CD14-positive monocyte (primary cell): ENCODE results near the gene GPATCH1. TPM values are rescaled to one million over a fixed set of nuclear protein-coding genes. Genes with fewer than 3 reads are reported as not detected.

Experiments used
- DNase-seq, 3 donors: peaks; one replicate each; pipeline ENCODE4 v3.0.0-alpha.2; 2011 to 2022
- H2AFZ ChIP-seq: 2 replicates; pipeline ENCODE4 v1.6.0; 2012; ENCODE audit warnings: mild to moderate bottlenecking, low read depth, low read length, inconsistent platforms; ENCODE audit not compliant: insufficient read depth, poor library complexity, severe bottlenecking
- H3K27ac ChIP-seq, 2 donors: 1 replicate in 1 of 2; 2 replicates in 1 of 2; pipeline ENCODE4 v1.5.1; 2012 to 2013; ENCODE audit warnings: low read length in 2 of 2, control low read depth in 1 of 2, inconsistent platforms in 1 of 2, low read depth in 1 of 2, mild to moderate bottlenecking in 1 of 2
- H3K27me3 ChIP-seq, 2 donors: one replicate each; pipeline versions ENCODE4 v1.6.0 to v1.6.1; 2011 to 2013; ENCODE audit warnings: low read length in 2 of 2; ENCODE audit not compliant: control insufficient read depth in 2 of 2, insufficient read depth in 2 of 2
- H3K36me3 ChIP-seq, 2 donors: replicated peaks in 1 of 2; 1 replicate in 1 of 2; 2 replicates in 1 of 2; pipeline versions ENCODE4 v1.5.1 to v1.6.1; 2012 to 2013; ENCODE audit warnings: low read length in 2 of 2, control low read depth in 1 of 2, inconsistent platforms in 1 of 2, mild to moderate bottlenecking in 1 of 2; ENCODE audit not compliant: insufficient read depth in 2 of 2, control insufficient read depth in 1 of 2
- H3K4me1 ChIP-seq, 2 donors: 1 replicate in 1 of 2; 2 replicates in 1 of 2; pipeline versions ENCODE4 v1.5.1 to v1.6.1; 2012 to 2013; ENCODE audit warnings: low read length in 2 of 2, control low read depth in 1 of 2, inconsistent platforms in 1 of 2, mild to moderate bottlenecking in 1 of 2, moderate library complexity in 1 of 2; ENCODE audit not compliant: insufficient read depth in 2 of 2, control insufficient read depth in 1 of 2
- H3K4me2 ChIP-seq: replicated peaks from 2 replicates; pipeline ENCODE3; 2012; ENCODE audit warnings: low read length, moderate library complexity, mild to moderate bottlenecking; ENCODE audit not compliant: poor library complexity, severe bottlenecking; ENCODE audit errors: extremely low read depth
- H3K4me3 ChIP-seq, 3 experiments: fragments of 200-600 bp in 1 of 3; sonication (generic) in 1 of 3; replicated peaks in 1 of 3; 1 replicate in 2 of 3; 2 replicates in 1 of 3; pipeline ENCODE4 v1.5.1; 2011 to 2013; ENCODE audit warnings: low read length in 3 of 3, mild to moderate bottlenecking in 3 of 3, control low read depth in 2 of 3, low read depth in 2 of 3, inconsistent platforms in 1 of 3, moderate library complexity in 1 of 3
- H3K79me2 ChIP-seq: 2 replicates; pipeline ENCODE4 v1.6.0; 2012; ENCODE audit warnings: mild to moderate bottlenecking, control low read depth, inconsistent platforms, low read length, moderate library complexity; ENCODE audit not compliant: insufficient read depth
- H3K9ac ChIP-seq: 2 replicates; pipeline ENCODE4 v1.6.0; 2017; ENCODE audit warnings: low read length, mild to moderate bottlenecking; ENCODE audit not compliant: insufficient read depth, poor library complexity, severe bottlenecking
- H3K9me3 ChIP-seq, 2 donors: replicated peaks in 1 of 2; 1 replicate in 1 of 2; 2 replicates in 1 of 2; pipeline versions ENCODE4 v1.5.1 to v1.6.1; 2012 to 2013; ENCODE audit warnings: low read length in 2 of 2, control low read depth in 1 of 2; ENCODE audit not compliant: control insufficient read depth in 1 of 2, insufficient read depth in 1 of 2
- H4K20me1 ChIP-seq: 2 replicates; pipeline ENCODE4 v1.6.0; 2012; ENCODE audit warnings: mild to moderate bottlenecking, low read length, control low read depth, moderate library complexity; ENCODE audit not compliant: insufficient read depth
- H3K27ac Mint-ChIP-seq, 7 donors: one replicate each; pipeline ENCODE4 v1.8.0; 2020; ENCODE audit warnings: mild to moderate bottlenecking in 7 of 7, mixed read lengths in 7 of 7, moderate library complexity in 6 of 7, inconsistent platforms in 2 of 7
- H3K27me3 Mint-ChIP-seq, 3 donors: one replicate each; pipeline ENCODE4 v1.8.0; 2021 to 2022; ENCODE audit warnings: low read depth in 3 of 3, mild to moderate bottlenecking in 3 of 3, mixed read lengths in 3 of 3, moderate library complexity in 3 of 3, inconsistent platforms in 1 of 3
- H3K36me3 Mint-ChIP-seq, 2 donors: one replicate each; pipeline ENCODE4 v1.8.0; 2020; ENCODE audit warnings: mixed read lengths in 2 of 2, inconsistent platforms in 1 of 2, mild to moderate bottlenecking in 1 of 2
- H3K4me1 Mint-ChIP-seq: one replicate; pipeline ENCODE4 v1.8.0; 2020; ENCODE audit warnings: mild to moderate bottlenecking, mixed read lengths
- H3K4me3 Mint-ChIP-seq, 2 donors: one replicate each; pipeline ENCODE4 v1.8.0; 2020; ENCODE audit warnings: mild to moderate bottlenecking in 2 of 2, mixed read lengths in 2 of 2, moderate library complexity in 1 of 2
- H3K9me3 Mint-ChIP-seq, 7 donors: one replicate each; pipeline ENCODE4 v1.8.0; 2020 to 2022; ENCODE audit warnings: mixed read lengths in 7 of 7, mild to moderate bottlenecking in 6 of 7, moderate library complexity in 6 of 7, inconsistent platforms in 2 of 7
- WGBS: methylation state at CpG from one replicate; pipeline ENCODE4 v1.1.5; 2013; ENCODE audit warnings: missing lambda C conversion rate; ENCODE audit not compliant: insufficient coverage; 5-methylcytosine and 5-hydroxymethylcytosine counted together
- intact Hi-C, 2 donors: fragments of 100-400 bp; cut with micrococcal nuclease; formaldehyde crosslinking; loops; one replicate each; pipeline versions ENCODE4 v1.15.0 to v1.15.1; 2023
- polyA plus RNA-seq, 3 donors: library from polyadenylated mRNA; depleted of rRNA in 1 of 3; unstranded in 2 of 3; stranded (reverse) in 1 of 3; fragments of 300-500 nt in 2 of 3; fragments of >200 nt in 1 of 3; fragmentation: Illumina TruSeq in 2 of 3; gene quantifications; 1 replicate in 2 of 3; 2 replicates in 1 of 3; pipeline ENCODE4 v1.2.3, GENCODE V29; 2012 to 2021
- TF ChIP-seq, protein P1 (sequence below): fragments of 200-600 bp; IDR thresholded peaks from one replicate; pipeline ENCODE4 v1.8.0; 2022; ENCODE audit warnings: antibody characterized with exemption, mild to moderate bottlenecking

Gene GPATCH1
- polyA plus RNA-seq, 3 donors, result 1.4 to 6.8 (median 4.0) TPM

DNA sequence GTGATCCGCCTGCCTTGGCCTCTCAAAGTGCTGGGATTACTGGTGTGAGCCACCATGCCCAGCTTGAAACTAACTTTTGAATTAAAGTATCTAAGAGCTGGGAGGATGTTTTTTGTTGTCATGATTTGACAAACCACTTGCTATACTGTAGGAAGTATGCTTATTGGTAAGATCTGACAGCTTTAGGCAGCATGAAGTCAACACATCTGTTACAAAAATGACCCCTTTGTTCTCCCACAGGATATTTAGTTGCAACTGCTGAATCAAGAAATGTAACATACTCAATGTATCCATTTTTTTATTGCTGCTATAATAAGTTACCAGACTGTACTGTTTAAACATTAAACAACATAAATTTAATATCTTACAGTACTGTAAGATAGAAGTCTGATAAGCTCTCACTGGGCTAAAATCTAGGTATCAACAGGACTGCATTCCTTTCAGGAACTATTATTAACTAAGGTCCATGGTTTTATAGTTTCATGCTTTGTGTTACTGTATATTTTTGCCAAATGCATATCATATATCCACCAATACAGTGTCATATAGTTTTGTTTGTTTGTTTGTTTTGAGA is 90.3 kb downstream of the GPATCH1 start:
- Histone ChIP-seq H3K79me2 (peaks cover 19% of the 10 kb centered on the region), H2AFZ (no peak overlapping the region), H3K4me1 (peaks cover 18 to 42% of the 10 kb centered on the region in 2 donors), H3K27me3 (no peaks in the 10 kb centered on the region), H3K9ac (no peak overlapping the region), H3K9me3 (peaks cover 5 to 9% of the 10 kb centered on the region in 2 donors), H3K4me2 (no peak overlapping the region), H3K36me3 (no peaks in the 10 kb centered on the region), H3K4me3 (no peak overlapping the region), H4K20me1 (no peaks in the 10 kb centered on the region), H3K27ac (no peak overlapping the region)
- no peak overlapping the region for H3K4me3 Mint-ChIP-seq
- intact Hi-C loops, result loop anchor here in 1 of 2 donors (10.0 kb wide), 2 partner anchors 133 to 197 kb away; partner anchors contain the start of genes CEBPA, CEP89 and FAAP24
- DNase-seq, result no peak
- H3K9me3 Mint-ChIP-seq, result peaks cover 10 to 17% (median 14%) of the 10 kb centered on the region in 7 donors
- no CpG with 5 or more reads among the region's 1 CpG for WGBS
- TF ChIP-seq, protein P1, sequence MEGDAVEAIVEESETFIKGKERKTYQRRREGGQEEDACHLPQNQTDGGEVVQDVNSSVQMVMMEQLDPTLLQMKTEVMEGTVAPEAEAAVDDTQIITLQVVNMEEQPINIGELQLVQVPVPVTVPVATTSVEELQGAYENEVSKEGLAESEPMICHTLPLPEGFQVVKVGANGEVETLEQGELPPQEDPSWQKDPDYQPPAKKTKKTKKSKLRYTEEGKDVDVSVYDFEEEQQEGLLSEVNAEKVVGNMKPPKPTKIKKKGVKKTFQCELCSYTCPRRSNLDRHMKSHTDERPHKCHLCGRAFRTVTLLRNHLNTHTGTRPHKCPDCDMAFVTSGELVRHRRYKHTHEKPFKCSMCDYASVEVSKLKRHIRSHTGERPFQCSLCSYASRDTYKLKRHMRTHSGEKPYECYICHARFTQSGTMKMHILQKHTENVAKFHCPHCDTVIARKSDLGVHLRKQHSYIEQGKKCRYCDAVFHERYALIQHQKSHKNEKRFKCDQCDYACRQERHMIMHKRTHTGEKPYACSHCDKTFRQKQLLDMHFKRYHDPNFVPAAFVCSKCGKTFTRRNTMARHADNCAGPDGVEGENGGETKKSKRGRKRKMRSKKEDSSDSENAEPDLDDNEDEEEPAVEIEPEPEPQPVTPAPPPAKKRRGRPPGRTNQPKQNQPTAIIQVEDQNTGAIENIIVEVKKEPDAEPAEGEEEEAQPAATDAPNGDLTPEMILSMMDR, result no peak
- peaks cover 0 to 4% of the 10 kb centered on the region in 2 donors for H3K36me3 Mint-ChIP-seq
- H3K27ac Mint-ChIP-seq, result no peak overlapping the region
- peaks cover 28% of the 10 kb centered on the region for H3K4me1 Mint-ChIP-seq
- no peaks in the 10 kb centered on the region for H3K27me3 Mint-ChIP-seq

- no peaks in the 10 kb centered on the region for H3K27me3 ChIP-seq
- no peaks in the 10 kb centered on the region for H3K36me3 ChIP-seq
- TF ChIP-seq, protein P1, result no peak
- intact Hi-C loops, result loop anchor here in 1 of 2 donors (10.0 kb wide), 2 partner anchors 133 to 197 kb away; partner anchors contain the start of genes CEBPA, CEP89 and FAAP24
- DNase-seq, result no peak
- H3K36me3 Mint-ChIP-seq, result peaks cover 0 to 4% of the 10 kb centered on the region in 2 donors
- H2AFZ ChIP-seq, result no peak overlapping the region
- no peak overlapping the region for H3K4me3 ChIP-seq
- H3K4me3 Mint-ChIP-seq, result no peak overlapping the region
- no peak overlapping the region for H3K9ac ChIP-seq
- peaks cover 21% of the 10 kb centered on the region for H3K79me2 ChIP-seq
- H3K4me2 ChIP-seq, result no peak overlapping the region
- H3K4me1 ChIP-seq, result peaks cover 18 to 43% of the 10 kb centered on the region in 2 donors
- H3K27ac ChIP-seq, result no peak overlapping the region
- H3K27ac Mint-ChIP-seq, result no peak overlapping the region
- H3K27me3 Mint-ChIP-seq, result no peaks in the 10 kb centered on the region
- peaks cover 10 to 17% (median 14%) of the 10 kb centered on the region in 7 donors for H3K9me3 Mint-ChIP-seq
- H3K9me3 ChIP-seq, result peaks cover 5 to 9% of the 10 kb centered on the region in 2 donors
- WGBS, result 95% methylated on average over 4 of the region's 6 CpGs
- H4K20me1 ChIP-seq, result no peaks in the 10 kb centered on the region
- H3K4me1 Mint-ChIP-seq, result peaks cover 28% of the 10 kb centered on the region
Observed at GRCh38 chr19:33171916-33172359, 91.0 kb downstream of the GPATCH1 start.
